H1 (cell line): ENCODE measurements around the gene NR2C2. TPM values are rescaled to one million over a fixed set of nuclear protein-coding genes. Genes with fewer than 3 reads are reported as not detected.

Source experiments
- CTCF ChIA-PET: fragments of 300-600 bp; sonication (Branson Sonifier 250); formaldehyde crosslinking; loops from one replicate; lab custom pipeline; 2021; ENCODE audit not compliant: partially characterized antibody; lab: Charles Lee
- POLR2A ChIA-PET: fragments of 300-600 bp; sonication (Branson Sonifier 250); formaldehyde crosslinking; loops from one replicate; lab custom pipeline; 2021; ENCODE audit warnings: inconsistent platforms; ENCODE audit not compliant: partially characterized antibody; lab: Charles Lee
- DNase-seq, 2 experiments: peaks; one replicate each; pipeline versions ENCODE4 v3.0.0 to v3.0.0-alpha.2; 2010 to 2022; ENCODE audit warnings: low spot score in 2 of 2, low read depth in 1 of 2, mixed read lengths in 1 of 2
- FAIRE-seq: peaks from 2 replicates; lab custom pipeline; 2011; peaks lifted over from hg19 to GRCh38; lab: Jason Lieb, UNC
- H2AFZ ChIP-seq: 2 replicates; pipeline ENCODE4 v1.8.1; 2012; ENCODE audit warnings: low read length, inconsistent platforms
- H2AK5ac ChIP-seq: 2 replicates; pipeline ENCODE4 v1.6.1; 2013; ENCODE audit warnings: low read depth, low read length
- H2BK120ac ChIP-seq: replicated peaks from 2 replicates; pipeline ENCODE3; 2013; ENCODE audit warnings: low read depth, low read length, inconsistent platforms
- H2BK12ac ChIP-seq: 2 replicates; pipeline ENCODE4 v1.6.1; 2013; ENCODE audit warnings: low read depth, low read length
- H2BK15ac ChIP-seq: 2 replicates; pipeline ENCODE4 v1.6.1; 2013; ENCODE audit warnings: low read length
- H2BK20ac ChIP-seq: 2 replicates; pipeline ENCODE4 v1.6.1; 2013; ENCODE audit warnings: low read length
- H2BK5ac ChIP-seq: 2 replicates; pipeline ENCODE4 v1.6.1; 2013; ENCODE audit warnings: low read depth, low read length
- H3K14ac ChIP-seq: 2 replicates; pipeline ENCODE4 v1.6.1; 2013; ENCODE audit warnings: inconsistent platforms; ENCODE audit not compliant: insufficient read length
- H3K18ac ChIP-seq: 2 replicates; pipeline ENCODE4 v1.6.1; 2013; ENCODE audit warnings: low read length; ENCODE audit errors: extremely low read depth
- H3K23ac ChIP-seq: 2 replicates; pipeline ENCODE4 v1.6.1; 2013; ENCODE audit warnings: inconsistent platforms; ENCODE audit not compliant: insufficient read length
- H3K23me2 ChIP-seq: 2 replicates; pipeline ENCODE4 v1.6.1; 2013; ENCODE audit warnings: low read depth, low read length
- H3K27ac ChIP-seq: 2 replicates; pipeline ENCODE4 v1.6.1; 2011; ENCODE audit warnings: low read depth, low read length, inconsistent platforms
- H3K27me3 ChIP-seq, 4 experiments: replicated peaks in 1 of 4; 1 replicate in 1 of 4; 2 replicates in 3 of 4; pipeline versions ENCODE4 v1.6.1 to v1.8.1; 2011 to 2013; ENCODE audit warnings: low read length in 3 of 4, mild to moderate bottlenecking in 3 of 4, inconsistent platforms in 2 of 4, mixed read lengths in 2 of 4, moderate library complexity in 1 of 4; ENCODE audit not compliant: control insufficient read depth in 3 of 4, insufficient read depth in 3 of 4; ENCODE audit errors: extremely low read depth in 1 of 4
- H3K36me3 ChIP-seq, 4 experiments: 2 replicates each; pipeline versions ENCODE4 v1.6.1 to v1.8.1; 2011 to 2013; ENCODE audit warnings: mild to moderate bottlenecking in 4 of 4, low read length in 3 of 4, moderate library complexity in 2 of 4, control low read depth in 1 of 4, inconsistent platforms in 1 of 4; ENCODE audit not compliant: insufficient read depth in 4 of 4, control insufficient read depth in 2 of 4
- H3K4ac ChIP-seq: replicated peaks from 2 replicates; pipeline ENCODE3; 2013; ENCODE audit warnings: low read length, low read depth, mixed read lengths, inconsistent platforms; ENCODE audit not compliant: insufficient read length
- H3K4me1 ChIP-seq, 4 experiments: replicated peaks in 1 of 4; 1 replicate in 1 of 4; 2 replicates in 3 of 4; pipeline versions ENCODE4 v1.6.1 to v1.8.1; 2011 to 2013; ENCODE audit warnings: low read length in 3 of 4, inconsistent platforms in 2 of 4, mixed read lengths in 1 of 4; ENCODE audit not compliant: insufficient read depth in 4 of 4, control insufficient read depth in 3 of 4
- H3K4me2 ChIP-seq, 2 experiments: 2 replicates each; pipeline versions ENCODE4 v1.6.1 to v1.8.1; 2011 to 2013; ENCODE audit warnings: low read depth in 2 of 2, low read length in 2 of 2, control low read depth in 1 of 2, inconsistent platforms in 1 of 2, mild to moderate bottlenecking in 1 of 2; ENCODE audit not compliant: insufficient read depth in 1 of 2
- H3K4me3 ChIP-seq, 4 experiments: fragments of 200-600, 300-600 bp in 1 of 4; sonication (generic), shearing (Covaris generic), sonication (Bioruptor Twin) in 1 of 4; 2 replicates each; pipeline versions ENCODE4 v1.5.1 to v1.8.1; 2011 to 2016; ENCODE audit warnings: low read length in 4 of 4, low read depth in 3 of 4, control low read depth in 2 of 4, inconsistent platforms in 2 of 4, mild to moderate bottlenecking in 2 of 4, mixed read lengths in 1 of 4, moderate library complexity in 1 of 4; ENCODE audit not compliant: insufficient read depth in 2 of 4; ENCODE audit errors: extremely low read depth in 1 of 4
- H3K56ac ChIP-seq: replicated peaks from 2 replicates; pipeline ENCODE3; 2013; ENCODE audit warnings: low read depth, mild to moderate bottlenecking, mixed read lengths, low read length, inconsistent platforms; ENCODE audit not compliant: insufficient read length
- H3K79me1 ChIP-seq: 2 replicates; pipeline ENCODE4 v1.6.1; 2013; ENCODE audit warnings: low read depth, low read length, control low read depth
- H3K79me2 ChIP-seq, 2 experiments: 2 replicates each; pipeline versions ENCODE4 v1.6.1 to v1.8.1; 2012 to 2013; ENCODE audit warnings: low read length in 2 of 2, mild to moderate bottlenecking in 2 of 2, inconsistent platforms in 1 of 2; ENCODE audit not compliant: insufficient read depth in 2 of 2, control insufficient read depth in 1 of 2
- H3K9ac ChIP-seq, 4 experiments: replicated peaks in 1 of 4; 1 replicate in 1 of 4; 2 replicates in 3 of 4; pipeline versions ENCODE4 v1.6.1 to v1.8.1; 2011 to 2013; ENCODE audit warnings: low read depth in 3 of 4, low read length in 3 of 4, control low read depth in 2 of 4, mild to moderate bottlenecking in 2 of 4, moderate library complexity in 2 of 4, inconsistent platforms in 1 of 4; ENCODE audit errors: extremely low read depth in 1 of 4
- H3K9me3 ChIP-seq, 2 experiments: 2 replicates each; pipeline versions ENCODE4 v1.6.1 to v1.8.1; 2012 to 2013; ENCODE audit warnings: mild to moderate bottlenecking in 2 of 2, moderate library complexity in 2 of 2, control low read depth in 1 of 2, inconsistent platforms in 1 of 2, low read depth in 1 of 2, low read length in 1 of 2, mixed read lengths in 1 of 2; ENCODE audit not compliant: insufficient read depth in 2 of 2
- H4K20me1 ChIP-seq, 2 experiments: replicated peaks in 1 of 2; 2 replicates each; pipeline versions ENCODE3 to v1.8.1; 2011 to 2013; ENCODE audit warnings: inconsistent platforms in 2 of 2, low read length in 2 of 2, mild to moderate bottlenecking in 1 of 2; ENCODE audit not compliant: insufficient read depth in 2 of 2, control insufficient read depth in 1 of 2
- H4K5ac ChIP-seq: 2 replicates; pipeline ENCODE4 v1.6.1; 2013; ENCODE audit warnings: low read length, low read depth, mixed read lengths, inconsistent platforms; ENCODE audit not compliant: insufficient read length
- H4K8ac ChIP-seq: 2 replicates; pipeline ENCODE4 v1.8.0; 2013; ENCODE audit warnings: mild to moderate bottlenecking, moderate library complexity, low read length, inconsistent platforms; ENCODE audit not compliant: insufficient read depth; ENCODE audit errors: extremely low read depth
- H4K91ac ChIP-seq: replicated peaks from 2 replicates; pipeline ENCODE3; 2013; ENCODE audit warnings: low read length, mixed read lengths, inconsistent platforms; ENCODE audit not compliant: insufficient read length
- BCL11A ChIP-seq, 2 experiments: IDR thresholded peaks; one replicate each; pipeline ENCODE4 v1.6.1; 2011; ENCODE audit warnings: low read depth in 2 of 2, low read length in 2 of 2, mild to moderate bottlenecking in 2 of 2
- BRCA1 ChIP-seq: IDR thresholded peaks from 2 replicates; pipeline ENCODE4 v1.6.1; 2012; ENCODE audit warnings: low read depth, low read length, improper control_type of control experiment
- CBX8 ChIP-seq: fragments of 300-800, 300-1000 bp; sonication (generic); IDR thresholded peaks from 2 replicates; pipeline ENCODE4 v1.7.1; 2016; ENCODE audit warnings: low read depth, low read length, borderline replicate concordance
- CTCF ChIP-seq, 3 experiments: IDR thresholded peaks; 1 replicate in 2 of 3; 2 replicates in 1 of 3; pipeline versions ENCODE4 v1.5.1 to v1.6.1; 2011; ENCODE audit warnings: low read length in 3 of 3, mild to moderate bottlenecking in 3 of 3, inconsistent platforms in 2 of 3, low read depth in 1 of 3, moderate library complexity in 1 of 3; ENCODE audit not compliant: insufficient read depth in 1 of 3; ENCODE audit errors: control extremely low read depth in 1 of 3
- JUN ChIP-seq: IDR thresholded peaks from 2 replicates; pipeline ENCODE4 v1.6.1; 2011; ENCODE audit warnings: low read depth, mild to moderate bottlenecking, improper control_type of control experiment, low read length
- NANOG ChIP-seq: IDR thresholded peaks from 2 replicates; pipeline ENCODE4 v1.6.1; 2011; ENCODE audit warnings: low read length, low read depth, mild to moderate bottlenecking, inconsistent platforms; ENCODE audit not compliant: insufficient read depth, poor library complexity, severe bottlenecking
- RAD21 ChIP-seq, 2 experiments: IDR thresholded peaks in 1 of 2; conservative IDR thresholded peaks in 1 of 2; 2 replicates each; pipeline ENCODE4 v1.6.1; 2011; ENCODE audit warnings: low read depth in 2 of 2, low read length in 2 of 2, improper control_type of control experiment in 1 of 2, inconsistent platforms in 1 of 2, mild to moderate bottlenecking in 1 of 2, moderate library complexity in 1 of 2
- RFX5 ChIP-seq: IDR thresholded peaks from 2 replicates; pipeline ENCODE4 v1.6.1; 2011; ENCODE audit warnings: low read depth, low read length, improper control_type of control experiment, borderline replicate concordance
- TAF7 ChIP-seq: optimal IDR thresholded peaks from 2 replicates; pipeline ENCODE3; 2011; ENCODE audit warnings: low read depth, mild to moderate bottlenecking, inconsistent platforms, low read length, moderate library complexity, borderline replicate concordance
- TBP ChIP-seq: IDR thresholded peaks from 2 replicates; pipeline ENCODE4 v1.6.1; 2011; ENCODE audit warnings: low read depth, low read length, improper control_type of control experiment
- WGBS, 2 experiments: shearing (Covaris generic) in 1 of 2; methylation state at CpG; one replicate each; pipeline versions ENCODE4 v1.1.6 to v1.1.7; 2013 to 2015; ENCODE audit warnings: low lambda C conversion rate in 2 of 2, mixed read lengths in 2 of 2, inconsistent platforms in 1 of 2, low coverage in 1 of 2, missing lambda C conversion rate in 1 of 2; ENCODE audit not compliant: insufficient replicate concordance in 2 of 2, insufficient coverage in 1 of 2, insufficient read length in 1 of 2; ENCODE audit errors: extremely low coverage in 1 of 2, missing lambda C conversion rate in 1 of 2; 5-methylcytosine and 5-hydroxymethylcytosine counted together
- polyA plus RNA-seq, 7 experiments: library from polyadenylated mRNA; depleted of rRNA in 3 of 7; stranded (reverse) in 5 of 7; unstranded in 2 of 7; fragments of >200 nt in 5 of 7; fragments of 200-250 nt in 2 of 7; gene quantifications; 1 replicate in 5 of 7; 2 replicates in 1 of 7; 4 replicates in 1 of 7; pipeline versions ENCODE4 v1.2.1 to v1.2.3, GENCODE V29; 2011 to 2013; ENCODE audit warnings: missing spikeins in 2 of 7, mixed read lengths in 2 of 7
- total RNA-seq: library from RNA; stranded (reverse); fragmentation: NEBNext Ultra II Directional; extraction: Animal tissue kit (Norgen Biotek cat#: 25700); gene quantifications from 2 replicates; pipeline ENCODE4 v1.2.1, GENCODE V29; 2021

NR2C2 gene
- total and polyA plus RNA-seq, 2 of the 8 experiments (the other 6 are each of a cell fraction or from before 2014, with no cell fraction given), result 16.6 to 44.4 TPM

- ChIA-PET CTCF (interaction anchor here (0.8 to 1.5 kb wide), 2 partner anchors 17 to 27 kb away, joined by 3 to 6 read pairs; no protein-coding TSS in a partner anchor), POLR2A (interaction anchor here (1.2 to 1.4 kb wide), 3 partner anchors 8 to 121 kb away, joined by 3 to 5 read pairs (median 4); no protein-coding TSS in a partner anchor)
- H2BK12ac ChIP-seq, result no peak overlapping the region
- no peak overlapping the region for H2BK120ac ChIP-seq
- no peak overlapping the region for H4K91ac ChIP-seq
- H3K4ac ChIP-seq, result no peak overlapping the region
- peaks cover 2% of the 10 kb centered on the region; the same call in 1 of the 2 replicates for H3K23me2 ChIP-seq
- no peak overlapping the region for H2BK15ac ChIP-seq
- H3K4me1 ChIP-seq, result peaks cover 0 to 3% (median under 1%) of the 10 kb centered on the region in 4 experiments; a peak in 1 of 7 replicates
- H3K9ac ChIP-seq, result no peak overlapping the region
- no peak overlapping the region for H2BK20ac ChIP-seq
- H2BK5ac ChIP-seq, result no peak overlapping the region
- H3K27me3 ChIP-seq, result no peaks in the 10 kb centered on the region
- DNase-seq, result no peak
- H3K4me2 ChIP-seq, result no peak overlapping the region
- H3K79me2 ChIP-seq, result peaks cover 0 to 5% of the 10 kb centered on the region in 2 experiments; a peak in 2 of 4 replicates
- no peak overlapping the region for H3K4me3 ChIP-seq
- no peak overlapping the region for H2AK5ac ChIP-seq
- no peak overlapping the region for H3K27ac ChIP-seq
- H4K5ac ChIP-seq, result no peak overlapping the region
- H3K56ac ChIP-seq, result no peak overlapping the region
- FAIRE-seq, result no peak
- H3K18ac ChIP-seq, result no peak overlapping the region
- H3K14ac ChIP-seq, result no peak overlapping the region
- no peaks in the 10 kb centered on the region for H4K20me1 ChIP-seq
- no peak overlapping the region for H3K23ac ChIP-seq
- H2AFZ ChIP-seq, result no peak overlapping the region
- H3K79me1 ChIP-seq, result no peaks in the 10 kb centered on the region
- WGBS, 2 experiments, result 100% methylated on average over 1 of the region's 1 CpG; no CpG with 5 or more reads in 1 of the 2 experiments
- H4K8ac ChIP-seq, result no peak overlapping the region; the same call in 1 of the 2 replicates
- peaks cover 2 to 14% (median 9%) of the 10 kb centered on the region in 4 experiments; a peak in 7 of 8 replicates for H3K36me3 ChIP-seq
- H3K9me3 ChIP-seq, result no peaks in the 10 kb centered on the region
- no peak for TF ChIP-seq TBP
- TF ChIP-seq BRCA1, result no peak
- no peak for TF ChIP-seq RAD21 (IDR thresholded peaks at IDR 0.05 in 1 of 2, conservative IDR thresholded peaks at IDR 0.05 in 1 of 2; ENCODE audit: low read depth in 2 of 2, low read length in 2 of 2)
- no peak for TF ChIP-seq CBX8
- no peak for TF ChIP-seq CTCF (IDR thresholded peaks at IDR 0.05; ENCODE audit: control extremely low read depth in 1 of 3, insufficient read depth in 1 of 3, low read depth in 1 of 3, low read length in 3 of 3)
- no peak for TF ChIP-seq JUN
- TF ChIP-seq BCL11A (IDR thresholded peaks at IDR 0.05; ENCODE audit: low read depth in 2 of 2, low read length in 2 of 2), result no peak
- no peak for TF ChIP-seq RFX5
- no peak for TF ChIP-seq NANOG
- TF ChIP-seq TAF7, result no peak
These were observed 122.1 kb downstream of the NR2C2 start for GRCh38 chr3:15069441-15069840.
